NCI-H510A treated with DMSO at 0.1 percent for 48 hours (cell line): ENCODE results near the gene SYT15.
"Not testable (repeated sequence)": the region's sequence is repeated elsewhere in the genome, so short reads cannot be mapped to it uniquely, and the experiment has no call there.

ENCODE experiments used
- DNase-seq: peaks from one replicate; lab custom pipeline; 2025; lab: John Stamatoyannopoulos, UW

Gene SYT15

DNA sequence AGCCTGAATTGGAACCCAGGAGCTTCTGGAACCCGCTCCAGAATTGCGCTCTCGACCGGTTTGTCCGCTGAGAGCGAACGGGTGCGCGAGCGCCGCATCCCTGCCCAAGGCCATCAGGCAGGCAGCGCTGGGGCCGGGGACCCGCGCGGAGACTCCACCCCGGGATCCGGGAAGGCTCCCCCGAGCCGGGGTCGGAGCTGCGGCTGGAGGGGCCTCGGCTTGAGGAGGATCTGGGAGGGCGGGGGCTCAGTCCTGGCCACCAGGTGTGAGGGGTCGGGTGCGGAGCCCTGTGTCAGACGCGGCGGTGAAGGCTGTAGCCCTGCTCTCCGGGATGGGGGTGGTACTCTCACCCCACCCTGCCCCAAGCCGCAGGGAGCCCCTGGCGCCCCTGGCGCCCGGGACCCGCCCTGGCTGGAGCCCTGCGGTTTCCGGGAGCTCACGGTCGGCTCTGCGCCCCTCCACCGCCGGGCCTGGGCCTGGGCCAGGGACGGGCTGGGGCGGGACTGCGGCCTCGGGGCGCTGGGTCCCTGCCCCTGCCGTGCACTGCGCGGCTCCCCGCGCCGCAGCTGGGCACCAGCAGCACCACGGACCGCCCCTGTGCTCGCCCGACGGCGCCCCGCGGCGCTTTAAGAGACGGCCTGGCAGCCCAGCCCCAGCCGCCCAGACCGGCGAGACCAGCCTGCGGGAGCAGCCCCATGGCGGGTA is at the start of gene SYT15:
SYT15 (plus strand) TSS at position 655 of the 705 bp plus-strand sequence; CDS start at position 696, 41 bp downstream.
- not testable (repeated sequence) for DNase-seq

DNA sequence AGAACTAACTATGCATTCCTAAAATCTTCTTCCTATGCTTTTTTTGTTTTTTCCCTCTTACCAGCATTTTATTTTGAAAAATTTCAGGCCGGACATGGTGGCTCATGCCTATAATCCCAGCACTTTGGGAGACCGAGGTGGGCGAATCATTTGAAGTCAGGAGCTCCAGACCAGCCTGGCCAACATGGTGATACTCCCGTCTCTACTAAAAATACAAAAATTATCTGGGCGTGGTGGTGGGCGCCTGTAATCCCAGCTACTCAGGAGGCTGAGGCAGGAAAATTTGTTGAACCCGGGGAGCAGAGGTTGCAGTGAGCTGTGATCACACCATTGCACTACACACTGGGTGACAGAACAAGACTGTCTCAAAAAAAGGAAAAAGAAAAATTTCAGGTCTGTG is 49.2 kb upstream of the SYT15 start:
- not testable (repeated sequence) for DNase-seq

DNA sequence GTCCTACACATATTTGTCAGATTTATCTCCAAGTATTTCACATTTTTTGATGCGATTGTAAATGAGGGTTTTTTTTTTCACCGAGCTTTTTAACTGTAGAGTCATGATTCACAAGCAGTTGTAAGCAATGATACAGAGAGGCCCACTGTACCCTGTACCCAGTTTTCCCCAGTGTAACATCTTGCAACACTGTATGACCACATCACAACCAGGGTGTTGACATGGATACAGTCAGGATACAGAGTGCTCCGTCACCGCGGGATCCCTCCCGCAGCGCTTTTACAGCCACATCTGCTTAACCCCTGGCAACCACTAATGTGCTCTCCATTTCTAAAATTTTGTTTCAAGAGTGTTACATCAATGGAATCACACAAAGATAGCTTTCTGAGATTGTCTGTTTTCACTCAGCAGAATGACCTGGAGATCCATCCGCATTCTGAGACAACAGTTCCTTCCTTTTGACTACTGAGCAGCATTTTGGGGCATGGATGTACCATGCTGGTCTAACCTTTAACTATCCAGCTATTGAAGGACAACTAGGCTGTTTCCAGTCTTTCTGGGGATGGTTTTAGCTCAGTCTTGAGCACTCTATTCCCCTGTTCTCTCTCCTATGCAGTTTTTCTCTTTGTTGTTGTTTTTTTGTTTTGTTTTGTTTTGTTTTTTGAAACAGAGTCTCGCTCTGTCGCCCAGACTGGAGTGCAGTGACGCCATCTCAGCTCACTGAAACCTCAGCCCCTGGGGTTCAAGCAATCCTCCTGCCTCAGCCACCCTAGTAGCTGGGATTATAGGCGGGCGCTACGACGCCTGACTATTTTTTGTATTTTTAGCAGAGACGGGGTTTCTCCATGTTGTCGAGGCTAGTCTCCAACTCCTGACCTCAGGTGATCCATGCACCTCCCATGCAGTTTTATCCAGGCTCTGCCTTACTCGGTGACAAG is 48.4 kb upstream of the SYT15 start:
- DNase-seq: no peak

DNA sequence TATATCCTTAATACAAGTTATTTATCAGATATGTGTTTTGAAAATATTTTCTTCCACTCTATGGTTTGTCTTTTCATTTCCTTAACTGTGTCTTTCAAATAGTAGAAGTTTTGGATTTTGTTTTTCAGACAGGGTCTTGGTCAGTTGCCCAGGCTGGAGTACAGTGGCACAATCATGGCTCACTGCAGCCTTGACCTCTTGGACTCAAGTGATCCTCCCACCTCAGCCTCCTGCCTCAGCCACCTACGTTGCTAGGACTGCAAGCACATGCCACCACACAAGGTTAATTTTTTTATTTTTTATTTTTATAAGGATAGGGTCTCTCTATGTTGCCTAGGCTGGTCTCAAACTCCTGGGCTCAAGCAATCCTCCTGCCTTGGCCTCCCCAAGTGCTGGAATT is 46.7 kb upstream of the SYT15 start:
- not testable (repeated sequence) for DNase-seq

DNA sequence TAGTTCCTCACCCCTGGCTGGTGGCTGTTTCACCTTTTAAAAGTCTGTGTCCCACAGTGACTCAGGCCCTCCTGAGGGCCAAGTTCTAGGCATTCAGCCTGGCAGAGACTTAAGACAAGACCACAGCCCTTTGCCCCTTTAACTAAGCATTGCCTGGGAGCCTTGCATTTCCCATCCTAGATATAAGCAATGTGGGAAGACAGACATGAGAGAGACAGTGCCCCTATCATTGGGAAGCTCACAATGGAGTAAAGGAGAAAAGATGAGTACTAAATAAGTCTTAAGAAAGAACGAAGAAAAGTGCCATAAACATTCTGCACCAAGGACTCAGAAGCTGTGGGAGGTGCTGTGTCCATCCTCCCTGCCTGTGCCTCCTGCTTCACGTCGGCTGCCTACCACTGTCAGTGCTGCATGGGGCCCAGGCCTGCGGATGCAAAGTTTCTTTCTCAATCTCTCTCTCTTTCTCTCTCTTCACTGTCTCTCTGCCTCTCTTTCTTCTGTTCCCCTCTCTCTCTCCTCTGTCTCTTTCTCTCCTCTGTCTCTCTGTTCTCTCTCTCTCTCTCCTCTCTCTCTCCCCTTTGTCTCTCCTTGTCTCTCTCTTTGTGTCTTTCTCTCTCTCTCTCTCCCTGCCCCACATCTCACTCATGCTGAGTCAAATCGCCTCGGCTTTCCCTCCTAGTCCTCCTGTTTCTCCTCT is 44.0 kb upstream of the SYT15 start:
- no peak for DNase-seq

DNA sequence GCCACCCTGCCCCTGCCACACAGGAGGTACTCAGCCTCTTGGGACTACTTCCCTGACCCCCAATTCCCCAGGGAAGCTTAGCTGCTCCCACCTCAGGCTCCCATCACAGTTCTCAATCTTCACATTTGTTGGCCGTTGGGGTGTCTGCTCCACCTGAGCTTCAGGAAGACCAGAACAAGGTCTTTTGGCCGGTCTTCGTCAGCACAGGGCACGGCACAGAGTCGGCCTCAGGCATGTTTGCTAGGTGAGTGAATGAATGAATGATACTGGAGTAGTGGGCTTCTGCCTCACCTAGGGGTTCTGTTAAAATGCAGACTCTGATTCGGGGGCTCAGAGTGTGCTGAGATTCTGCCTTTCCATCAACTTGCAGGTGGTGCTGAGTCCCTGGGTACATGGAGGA is 42.8 kb upstream of the SYT15 start:
- DNase-seq: no peak

DNA sequence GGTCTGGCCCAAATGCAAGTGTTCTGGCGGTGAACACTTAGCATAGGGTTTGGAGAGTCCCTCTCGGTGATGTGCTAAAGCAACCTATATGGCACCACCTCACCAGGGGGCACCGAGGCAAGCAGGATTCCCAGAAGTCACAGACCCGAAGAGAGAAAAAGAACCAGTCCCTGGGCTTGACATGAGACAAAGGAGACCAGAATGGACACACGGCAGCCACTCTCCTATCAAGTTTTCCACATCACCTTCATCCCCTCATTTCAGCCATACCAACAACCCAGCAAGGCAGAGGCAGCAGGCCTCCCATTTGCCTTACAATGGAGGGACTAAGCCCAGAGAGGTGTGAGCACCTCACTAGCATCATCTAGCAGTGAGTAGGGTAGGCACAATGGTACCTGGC is 42.1 kb upstream of the SYT15 start:
- DNase-seq: no peak

DNA sequence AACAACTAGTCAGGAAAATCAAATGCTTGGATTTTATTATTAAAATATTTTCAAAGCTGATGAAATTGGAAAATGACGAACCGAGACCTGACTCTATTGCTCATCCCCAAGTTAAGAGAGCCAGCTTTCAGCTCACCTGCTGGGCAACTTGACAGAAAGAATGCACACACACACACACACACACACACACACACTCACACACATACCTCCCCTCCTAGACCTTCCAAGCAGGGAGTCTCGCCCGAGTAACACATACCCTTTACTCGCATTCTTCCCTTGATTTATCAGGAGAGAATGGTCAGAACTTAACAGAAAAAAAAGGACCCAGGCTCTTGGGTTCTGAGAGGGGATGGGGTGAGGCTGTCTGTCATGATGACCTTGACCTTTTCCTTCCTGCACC is 41.6 kb upstream of the SYT15 start:
- no peak for DNase-seq

DNA sequence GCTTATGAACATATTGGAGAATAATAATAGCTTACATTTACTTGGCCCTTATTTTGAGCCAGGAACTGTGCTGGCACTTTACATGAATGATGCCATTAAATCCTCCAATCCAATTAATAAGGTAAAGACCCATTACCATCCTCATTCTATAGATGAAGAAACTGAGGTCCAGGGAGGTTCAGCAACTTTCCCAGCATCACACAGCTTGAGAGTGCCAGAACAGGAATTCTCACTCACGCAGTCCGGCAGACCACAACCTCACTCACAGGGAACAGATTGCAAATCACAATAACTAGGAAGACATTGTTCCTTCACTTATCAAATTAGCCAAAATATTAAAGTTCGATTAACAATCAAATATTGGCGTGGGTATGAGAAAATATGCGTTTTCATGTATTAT is 40.8 kb upstream of the SYT15 start:
- DNase-seq: no peak

DNA sequence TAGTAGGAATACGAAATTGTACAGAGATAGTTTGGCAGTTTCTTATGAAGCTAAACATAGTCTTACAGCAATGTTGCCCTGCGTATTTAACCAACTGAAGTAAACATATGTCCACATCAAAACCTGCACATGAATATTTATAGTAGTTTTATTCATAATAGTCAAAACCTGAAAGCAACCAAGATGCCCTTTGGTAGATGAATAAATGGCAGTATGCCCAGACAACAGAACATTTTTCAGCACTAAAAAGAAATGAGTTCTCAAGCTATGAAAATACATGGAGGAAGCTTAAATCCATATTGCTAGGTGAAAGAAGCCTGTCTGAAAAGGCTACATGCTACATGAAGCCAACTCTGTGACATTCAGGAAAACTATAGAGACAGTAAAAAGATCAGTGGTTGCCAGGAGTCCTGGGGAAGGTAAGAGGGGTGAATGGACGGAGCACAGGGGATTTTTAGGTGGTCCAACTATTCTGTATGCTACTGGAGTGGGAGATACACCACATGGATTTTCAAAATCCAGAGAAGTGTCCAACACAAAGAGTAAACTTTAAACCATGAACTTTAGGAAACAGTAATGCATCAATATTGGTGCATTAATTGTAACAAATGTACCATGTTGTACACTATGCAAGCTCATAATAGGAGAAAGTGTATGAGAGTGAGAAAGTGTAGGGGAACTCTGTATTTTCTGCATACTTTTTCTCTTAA is 40.1 kb upstream of the SYT15 start:
- DNase-seq: no peak

DNA sequence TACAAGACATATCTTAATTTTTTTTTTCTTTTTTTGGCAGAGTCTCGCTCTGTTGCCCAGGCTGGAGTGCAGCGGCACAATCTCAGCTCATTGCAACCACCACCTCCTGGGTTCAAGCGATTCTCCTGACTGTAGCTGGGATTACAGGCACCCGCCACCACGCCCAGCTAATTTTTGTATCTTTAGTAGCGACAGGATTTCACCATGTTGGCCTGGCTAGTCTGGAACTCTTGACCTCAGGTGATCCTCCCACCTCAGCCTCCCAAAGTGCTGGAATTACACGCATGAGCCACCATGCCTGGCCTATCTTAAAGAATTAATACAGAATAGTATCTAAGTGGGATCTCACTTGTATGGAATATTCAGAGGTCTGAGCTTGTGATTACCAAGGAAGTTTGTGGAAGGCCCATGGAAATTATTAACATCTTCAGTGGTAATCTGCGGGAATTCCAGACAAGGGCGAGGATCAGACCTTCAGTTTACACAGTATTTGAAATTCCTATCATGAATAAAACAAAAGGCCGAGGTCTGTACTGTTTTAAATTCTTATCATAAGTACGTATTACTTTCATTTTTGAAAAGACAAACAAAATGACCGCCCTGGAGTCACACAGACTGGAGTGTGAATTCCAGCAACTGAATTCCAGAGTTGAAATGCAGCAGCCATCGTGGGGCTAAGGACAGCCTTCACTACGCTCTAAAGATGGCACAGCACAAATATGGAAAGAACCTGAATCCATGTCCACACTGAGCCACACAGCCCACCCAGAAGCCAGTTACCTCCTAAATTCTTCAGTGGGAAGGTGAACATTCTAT is 39.1 kb upstream of the SYT15 start:
- no peak for DNase-seq

DNA sequence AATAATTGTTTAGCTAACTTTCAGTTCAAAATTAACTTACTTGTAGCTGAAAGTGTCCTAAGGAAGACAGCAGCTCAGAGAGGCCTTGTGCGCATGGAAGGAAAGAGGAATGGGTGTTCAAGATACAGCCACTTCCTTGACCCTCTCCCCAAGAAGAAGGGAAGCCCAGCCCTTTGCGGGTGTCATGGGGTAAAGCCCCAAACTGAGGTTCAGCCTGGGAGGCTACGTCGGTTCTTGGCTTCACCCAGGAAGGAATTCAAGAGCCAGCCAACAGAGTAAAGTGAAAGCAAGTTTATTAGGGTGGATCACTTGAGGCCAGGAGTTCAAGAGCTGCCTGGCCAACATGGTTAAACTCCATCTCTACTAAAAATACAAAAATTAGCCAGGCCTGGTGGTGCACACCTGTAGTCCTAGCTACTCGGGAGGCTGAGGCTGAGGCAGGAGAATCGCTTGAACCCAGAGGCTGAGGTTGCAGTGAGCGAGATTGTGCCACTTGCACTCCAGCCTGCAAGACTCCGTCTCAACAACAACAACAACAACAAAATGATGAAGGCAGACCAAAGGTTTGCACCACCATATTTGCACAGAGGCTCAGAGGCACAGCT is 38.4 kb upstream of the SYT15 start:
- DNase-seq: no peak

DNA sequence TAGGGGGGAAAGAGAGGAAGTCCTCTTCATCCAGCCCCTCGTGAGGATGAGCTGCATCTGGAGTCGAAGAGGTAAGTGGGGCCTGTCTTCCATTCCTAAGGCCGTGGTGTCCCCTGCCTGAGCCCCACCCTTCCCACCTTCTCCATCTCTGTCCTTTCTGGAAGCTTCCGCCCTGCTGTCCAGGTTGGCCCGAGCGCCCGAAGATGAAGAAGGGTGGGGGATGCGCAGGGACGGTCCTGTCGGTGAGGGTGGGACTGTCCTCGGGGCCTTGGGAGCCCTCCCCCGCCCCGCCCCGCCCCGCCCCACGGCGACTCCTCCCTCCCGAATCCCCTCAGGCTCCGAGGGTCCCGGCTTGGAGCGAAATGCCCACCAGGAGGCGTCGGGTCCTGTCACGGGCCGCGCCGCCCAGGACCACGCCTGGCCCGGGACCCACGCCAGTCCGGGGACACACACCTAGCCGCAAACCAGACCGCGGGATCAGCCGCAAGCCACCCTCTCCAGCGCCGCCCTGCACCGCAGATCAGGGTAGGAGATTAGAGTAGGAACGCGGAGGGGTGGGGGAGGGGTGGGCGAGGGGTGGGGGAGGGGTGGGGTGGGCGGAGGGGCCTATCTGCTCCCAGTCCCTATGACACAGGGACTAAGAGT is 37.8 kb upstream of the SYT15 start:
- no peak for DNase-seq

DNA sequence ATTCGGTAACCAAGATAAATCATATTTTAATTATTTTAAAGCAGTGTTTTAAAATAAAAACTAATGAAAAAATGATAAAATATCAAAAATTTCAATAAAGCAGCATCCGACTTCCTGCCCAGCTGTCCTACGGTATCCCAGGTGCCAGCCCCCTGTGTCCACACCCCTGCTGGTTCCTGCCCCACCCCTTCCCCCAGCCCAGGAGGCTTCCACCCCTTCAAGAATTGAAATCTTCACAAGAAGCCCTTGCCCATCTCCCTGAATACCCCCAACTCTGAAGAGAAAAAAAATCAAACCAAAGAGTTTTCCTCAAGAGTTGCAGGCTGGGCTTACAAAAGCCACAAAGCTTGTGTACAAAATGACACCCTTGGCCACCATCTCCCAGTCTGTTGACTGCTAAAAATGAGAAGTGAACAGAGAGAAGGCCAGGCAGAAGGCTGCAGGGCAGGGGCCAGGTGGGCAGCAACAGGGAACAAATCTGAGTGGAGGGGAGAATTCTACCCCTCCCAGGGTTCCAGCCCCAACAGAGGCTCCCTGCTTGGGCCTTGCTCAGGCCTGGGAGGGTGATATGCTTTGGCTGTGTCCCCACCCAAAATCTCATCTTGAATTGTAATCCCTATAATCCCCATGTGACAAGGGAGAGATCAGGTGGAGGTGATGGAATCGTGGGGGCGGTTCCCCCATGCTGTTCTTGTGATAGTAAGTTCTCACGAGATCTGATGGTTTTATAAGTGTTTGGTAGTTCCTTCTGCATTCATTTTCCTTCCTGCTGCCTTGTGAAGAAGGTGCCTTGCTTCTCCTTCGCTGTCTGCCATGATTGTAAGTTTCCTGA is 37.0 kb upstream of the SYT15 start:
- no peak for DNase-seq

DNA sequence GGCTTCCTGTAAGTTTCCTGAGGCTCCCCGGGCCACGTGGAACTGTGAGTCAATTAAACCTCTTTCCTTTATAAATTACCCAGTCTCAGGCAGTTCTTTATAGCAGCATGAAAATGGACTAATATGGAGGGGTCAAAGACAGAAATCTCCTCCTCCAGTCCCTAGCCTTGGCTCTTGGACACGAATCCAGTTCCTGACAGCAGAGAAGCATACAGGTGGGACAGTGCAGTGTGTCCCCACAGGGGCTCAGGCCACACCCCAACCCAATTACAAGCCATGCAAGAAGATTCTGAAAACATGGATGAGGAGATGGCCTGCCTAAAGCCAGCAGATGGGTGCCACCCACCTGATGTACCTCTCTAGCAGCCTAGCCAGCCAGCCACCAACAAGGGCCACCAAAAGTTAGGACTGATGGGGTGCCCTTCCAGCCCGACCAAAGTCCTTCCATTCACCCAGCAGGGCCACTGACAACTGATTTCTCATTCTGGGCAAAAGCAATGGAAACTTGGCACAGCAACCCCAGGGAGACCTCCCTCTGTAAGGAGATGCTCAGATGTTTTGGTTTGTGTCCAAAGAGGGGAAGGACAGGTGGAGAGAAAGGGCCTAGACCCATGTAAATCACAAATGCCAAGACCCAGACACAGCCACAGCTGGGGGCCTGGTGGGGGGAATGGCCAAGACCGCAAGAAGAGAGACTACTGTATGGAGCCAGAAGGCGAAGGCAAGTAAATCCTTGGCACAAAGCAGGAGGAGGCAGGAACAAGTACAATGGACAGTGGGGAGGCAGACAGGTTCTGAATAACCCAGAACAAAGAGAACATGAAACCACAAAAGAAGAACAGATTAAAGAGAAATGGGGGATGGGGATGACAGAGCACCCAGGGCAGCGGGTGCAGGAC is 36.1 kb upstream of the SYT15 start:
- DNase-seq: no peak

DNA sequence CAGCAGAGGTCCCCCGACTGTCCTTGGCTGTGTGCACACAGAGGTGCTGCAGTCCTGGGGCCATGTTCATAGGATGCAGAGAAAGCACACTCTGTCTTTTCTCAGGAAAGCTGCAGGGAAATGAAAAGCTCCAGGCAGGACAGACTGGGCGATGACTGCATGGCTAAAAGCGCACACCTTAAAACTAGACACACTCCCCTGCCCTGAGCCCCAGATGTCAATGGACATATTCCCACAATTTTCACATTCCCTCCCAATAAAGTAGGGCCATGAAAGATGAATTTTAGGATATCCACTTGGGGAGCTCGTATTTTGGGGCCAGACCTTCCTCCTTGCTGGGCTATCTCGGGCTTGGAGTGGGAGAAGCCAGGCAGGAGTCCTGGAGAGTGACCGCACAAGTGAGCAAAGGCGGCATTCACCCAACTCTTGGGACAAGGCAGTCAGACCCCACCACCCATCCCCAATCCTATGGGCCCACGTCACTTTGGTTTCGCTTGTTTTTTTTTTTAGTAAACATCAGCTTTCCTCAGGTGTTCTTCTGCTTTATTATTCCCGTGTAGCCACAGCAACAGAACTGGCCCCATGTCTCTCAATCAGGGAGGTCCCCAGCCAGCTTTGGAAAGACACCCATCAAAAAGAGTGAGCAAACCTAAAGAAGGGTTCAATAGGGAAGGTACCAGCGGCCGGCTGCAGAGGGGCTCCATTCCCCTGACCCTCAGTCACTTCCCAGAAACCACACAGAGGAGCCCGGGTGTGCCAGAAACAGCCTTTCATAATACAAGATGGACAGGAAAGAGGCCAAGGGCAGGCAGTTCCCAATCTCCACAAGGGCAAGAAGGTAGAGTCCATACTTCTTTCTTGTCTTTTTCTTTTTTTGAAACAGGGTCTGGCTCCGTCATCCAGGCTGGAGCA is 35.2 kb upstream of the SYT15 start:
- DNase-seq: no peak
